ENCODE results near the gene GPR162.

Gene GPR162, protein sequence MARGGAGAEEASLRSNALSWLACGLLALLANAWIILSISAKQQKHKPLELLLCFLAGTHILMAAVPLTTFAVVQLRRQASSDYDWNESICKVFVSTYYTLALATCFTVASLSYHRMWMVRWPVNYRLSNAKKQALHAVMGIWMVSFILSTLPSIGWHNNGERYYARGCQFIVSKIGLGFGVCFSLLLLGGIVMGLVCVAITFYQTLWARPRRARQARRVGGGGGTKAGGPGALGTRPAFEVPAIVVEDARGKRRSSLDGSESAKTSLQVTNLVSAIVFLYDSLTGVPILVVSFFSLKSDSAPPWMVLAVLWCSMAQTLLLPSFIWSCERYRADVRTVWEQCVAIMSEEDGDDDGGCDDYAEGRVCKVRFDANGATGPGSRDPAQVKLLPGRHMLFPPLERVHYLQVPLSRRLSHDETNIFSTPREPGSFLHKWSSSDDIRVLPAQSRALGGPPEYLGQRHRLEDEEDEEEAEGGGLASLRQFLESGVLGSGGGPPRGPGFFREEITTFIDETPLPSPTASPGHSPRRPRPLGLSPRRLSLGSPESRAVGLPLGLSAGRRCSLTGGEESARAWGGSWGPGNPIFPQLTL

DNA sequence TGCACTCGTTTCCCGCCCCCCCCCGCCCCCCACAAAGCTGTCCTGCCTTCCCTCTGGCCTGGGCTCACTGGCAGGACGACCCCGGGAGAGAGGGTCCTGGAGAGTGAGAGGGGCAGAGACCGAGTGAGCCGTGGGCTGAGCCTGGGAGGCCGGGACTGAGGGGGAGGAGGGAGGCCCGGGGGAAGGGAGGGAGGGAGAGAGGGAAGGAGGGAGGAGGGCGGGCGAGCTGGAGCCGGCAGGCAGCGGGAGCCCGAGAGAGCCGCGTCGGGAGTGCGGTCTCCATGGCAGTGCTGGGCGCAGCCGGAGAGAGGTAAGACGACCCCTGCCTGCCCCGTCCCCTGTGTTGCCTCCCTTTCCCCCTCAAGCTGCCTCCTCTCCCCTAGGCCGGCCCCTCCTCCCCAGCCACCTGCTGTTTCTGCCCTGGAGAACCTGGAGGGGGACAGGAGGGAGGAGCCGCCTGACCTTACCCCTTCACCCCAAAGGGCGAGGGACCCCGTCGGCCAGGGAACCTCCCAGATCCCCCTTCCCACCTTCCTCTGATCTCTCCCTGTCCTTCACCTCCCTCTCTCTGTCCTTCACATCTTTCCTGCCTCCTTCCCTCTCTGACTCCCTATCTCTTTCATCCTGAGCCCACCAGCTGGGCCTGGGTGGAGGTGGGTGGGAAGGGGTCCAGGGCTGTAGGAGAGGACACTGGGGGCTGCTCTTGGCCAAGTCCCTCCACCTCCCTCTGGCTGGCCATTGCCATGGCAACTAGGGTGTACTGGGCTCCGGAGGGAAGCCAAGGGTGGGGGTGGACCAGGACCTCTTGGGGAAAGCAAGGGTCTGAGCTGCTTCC lies at the start of gene GPR162:
GPR162 (plus strand) TSS at position 231 of the 835 bp plus-strand sequence. CDS start 2,078 bp downstream, outside the sequence.
- no peak for DNase-seq (ENCODE audit: low read depth)

GRCh38 chr12:6772331-6772695 lies 49.3 kb upstream of the GPR162 start, which contains the start of gene LAG3:
Gene LAG3 (plus strand): TSS chr12:6772520. CDS start chr12:6772853, 333 bp downstream.
- DNase-seq (ENCODE audit: low read depth), result peak; percentile 59

DNA sequence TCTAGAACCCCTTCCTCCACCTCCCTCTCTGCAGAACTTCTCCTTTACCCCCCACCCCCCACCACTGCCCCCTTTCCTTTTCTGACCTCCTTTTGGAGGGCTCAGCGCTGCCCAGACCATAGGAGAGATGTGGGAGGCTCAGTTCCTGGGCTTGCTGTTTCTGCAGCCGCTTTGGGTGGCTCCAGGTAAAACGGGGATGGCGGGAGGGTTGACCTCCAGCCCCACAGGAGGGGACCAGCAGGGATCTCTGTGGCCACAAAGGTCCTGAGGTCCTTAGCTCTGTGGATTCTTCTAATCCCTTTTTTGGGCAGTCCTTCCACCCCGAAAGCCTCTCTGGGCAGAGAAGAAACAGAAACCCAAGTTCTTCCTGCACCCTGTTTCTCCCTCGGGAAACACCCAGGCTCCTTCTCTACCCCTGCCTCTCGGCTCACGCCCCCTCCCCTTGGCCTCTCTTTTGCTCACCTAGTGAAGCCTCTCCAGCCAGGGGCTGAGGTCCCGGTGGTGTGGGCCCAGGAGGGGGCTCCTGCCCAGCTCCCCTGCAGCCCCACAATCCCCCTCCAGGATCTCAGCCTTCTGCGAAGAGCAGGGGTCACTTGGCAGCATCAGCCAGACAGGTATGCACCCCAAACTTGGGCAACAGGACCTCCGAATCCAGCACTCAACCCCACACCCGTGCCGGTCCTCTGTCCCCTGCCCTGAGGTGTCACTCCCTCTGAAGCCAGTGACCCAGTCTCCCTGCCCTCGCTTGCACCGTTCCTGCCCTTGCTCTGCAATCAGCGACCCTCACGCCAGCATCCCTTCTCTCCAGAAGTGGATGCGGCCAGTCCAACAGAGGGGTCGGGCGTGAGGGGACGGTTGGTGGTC lies 48.7 kb upstream of the GPR162 start:
- DNase-seq (ENCODE audit: low read depth), result no peak

DNA sequence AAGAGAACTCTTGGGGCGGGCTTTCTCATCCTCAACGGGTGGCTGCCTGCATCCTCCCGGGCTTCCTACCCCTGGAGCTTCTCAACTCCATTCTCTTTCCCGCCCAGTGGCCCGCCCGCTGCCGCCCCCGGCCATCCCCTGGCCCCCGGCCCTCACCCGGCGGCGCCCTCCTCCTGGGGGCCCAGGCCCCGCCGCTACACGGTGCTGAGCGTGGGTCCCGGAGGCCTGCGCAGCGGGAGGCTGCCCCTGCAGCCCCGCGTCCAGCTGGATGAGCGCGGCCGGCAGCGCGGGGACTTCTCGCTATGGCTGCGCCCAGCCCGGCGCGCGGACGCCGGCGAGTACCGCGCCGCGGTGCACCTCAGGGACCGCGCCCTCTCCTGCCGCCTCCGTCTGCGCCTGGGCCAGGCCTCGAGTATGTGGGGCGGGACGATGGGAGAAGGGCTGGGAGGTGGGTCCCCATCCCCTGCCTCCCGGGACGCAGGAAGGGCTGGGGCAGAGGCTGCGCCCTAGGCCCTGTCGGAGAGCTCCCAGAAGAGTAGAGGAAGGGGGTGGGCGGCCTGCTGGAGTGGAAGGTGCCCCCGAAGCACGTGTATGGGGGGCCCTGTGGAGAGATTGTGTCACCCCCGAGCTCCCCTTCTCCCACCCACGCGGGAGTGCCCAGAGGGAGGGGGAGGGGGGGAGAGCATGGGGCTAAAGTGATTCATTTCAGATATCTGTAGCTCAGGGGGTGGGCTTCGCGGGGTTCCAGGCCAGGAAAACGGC lies 47.9 kb upstream of the GPR162 start:
- DNase-seq (ENCODE audit: low read depth), result no peak

DNA sequence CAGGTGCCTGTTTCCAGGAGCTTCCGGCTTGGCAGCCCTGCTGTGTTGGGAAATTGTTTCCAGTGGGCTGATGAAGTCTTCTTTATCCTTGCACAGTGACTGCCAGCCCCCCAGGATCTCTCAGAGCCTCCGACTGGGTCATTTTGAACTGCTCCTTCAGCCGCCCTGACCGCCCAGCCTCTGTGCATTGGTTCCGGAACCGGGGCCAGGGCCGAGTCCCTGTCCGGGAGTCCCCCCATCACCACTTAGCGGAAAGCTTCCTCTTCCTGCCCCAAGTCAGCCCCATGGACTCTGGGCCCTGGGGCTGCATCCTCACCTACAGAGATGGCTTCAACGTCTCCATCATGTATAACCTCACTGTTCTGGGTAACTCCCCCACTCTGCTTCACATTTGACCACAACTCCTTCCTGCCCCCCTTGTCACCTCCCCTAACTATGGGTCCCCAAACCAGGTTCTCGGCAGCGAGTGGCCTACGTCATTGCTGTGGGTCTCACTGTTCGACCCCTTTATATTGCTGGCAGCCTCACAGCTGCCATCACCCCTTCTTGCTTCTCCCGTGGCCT lies 47.0 kb upstream of the GPR162 start:
- DNase-seq (ENCODE audit: low read depth), result no peak

DNA sequence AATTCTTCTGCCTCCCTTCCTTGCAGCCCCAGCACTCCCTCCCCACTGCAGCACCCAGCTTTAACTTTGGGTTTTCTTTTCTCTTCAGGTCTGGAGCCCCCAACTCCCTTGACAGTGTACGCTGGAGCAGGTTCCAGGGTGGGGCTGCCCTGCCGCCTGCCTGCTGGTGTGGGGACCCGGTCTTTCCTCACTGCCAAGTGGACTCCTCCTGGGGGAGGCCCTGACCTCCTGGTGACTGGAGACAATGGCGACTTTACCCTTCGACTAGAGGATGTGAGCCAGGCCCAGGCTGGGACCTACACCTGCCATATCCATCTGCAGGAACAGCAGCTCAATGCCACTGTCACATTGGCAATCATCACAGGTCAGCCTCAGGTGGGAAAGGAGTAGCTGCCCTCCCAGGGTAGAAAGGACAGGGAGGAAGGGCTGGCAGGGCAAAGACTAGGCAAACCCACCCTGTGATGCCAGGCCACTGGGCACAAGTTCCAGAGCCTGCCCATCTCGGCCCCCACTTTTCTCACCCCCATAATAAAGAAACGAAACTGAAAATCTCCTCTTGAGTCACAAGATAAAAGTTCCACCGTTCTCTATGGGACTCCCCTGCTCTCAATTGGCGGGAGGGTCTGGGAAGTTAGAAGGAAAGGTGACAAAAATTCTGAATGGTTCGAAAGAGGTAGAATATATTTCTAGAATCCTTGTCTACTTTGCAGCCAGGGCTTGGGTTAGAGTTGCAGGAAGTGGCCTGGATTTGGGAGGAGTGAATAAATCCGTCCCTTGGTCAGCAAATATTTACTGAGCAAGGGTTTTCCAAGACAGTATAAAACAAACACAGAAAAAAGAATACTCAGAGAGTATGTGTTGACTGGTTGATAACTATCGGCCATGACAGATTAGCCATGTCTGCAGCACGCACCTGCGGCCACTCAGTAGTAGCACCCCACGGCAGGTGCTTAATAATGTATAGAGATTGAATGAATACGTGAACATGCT lies 46.1 kb upstream of the GPR162 start:
- no peak for DNase-seq (ENCODE audit: low read depth)

GRCh38 chr12:6777386-6777785 lies 44.2 kb upstream of the GPR162 start:
- DNase-seq (ENCODE audit: low read depth), result no peak

DNA sequence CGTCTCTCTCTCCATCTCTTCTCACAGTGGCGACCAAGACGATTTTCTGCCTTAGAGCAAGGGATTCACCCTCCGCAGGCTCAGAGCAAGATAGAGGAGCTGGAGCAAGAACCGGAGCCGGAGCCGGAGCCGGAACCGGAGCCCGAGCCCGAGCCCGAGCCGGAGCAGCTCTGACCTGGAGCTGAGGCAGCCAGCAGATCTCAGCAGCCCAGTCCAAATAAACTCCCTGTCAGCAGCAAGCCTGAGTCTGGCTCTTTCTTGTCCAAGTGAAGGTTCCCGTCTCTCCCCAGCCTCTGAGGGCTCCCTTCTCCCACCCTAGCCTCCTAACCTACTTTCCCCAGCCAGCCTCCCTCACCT lies 43.4 kb upstream of the GPR162 start:
- DNase-seq (ENCODE audit: low read depth), result no peak

GRCh38 chr12:6778574-6779550 lies 42.8 kb upstream of the GPR162 start:
- peak; percentile 84 for DNase-seq (ENCODE audit: low read depth)

- no peak for DNase-seq (ENCODE audit: low read depth)
Observed at GRCh38 chr12:6779708-6780432, 41.8 kb upstream of the GPR162 start.

- no peak for DNase-seq (ENCODE audit: low read depth)
Observed at GRCh38 chr12:6780573-6780972, 41.0 kb upstream of the GPR162 start.

DNA sequence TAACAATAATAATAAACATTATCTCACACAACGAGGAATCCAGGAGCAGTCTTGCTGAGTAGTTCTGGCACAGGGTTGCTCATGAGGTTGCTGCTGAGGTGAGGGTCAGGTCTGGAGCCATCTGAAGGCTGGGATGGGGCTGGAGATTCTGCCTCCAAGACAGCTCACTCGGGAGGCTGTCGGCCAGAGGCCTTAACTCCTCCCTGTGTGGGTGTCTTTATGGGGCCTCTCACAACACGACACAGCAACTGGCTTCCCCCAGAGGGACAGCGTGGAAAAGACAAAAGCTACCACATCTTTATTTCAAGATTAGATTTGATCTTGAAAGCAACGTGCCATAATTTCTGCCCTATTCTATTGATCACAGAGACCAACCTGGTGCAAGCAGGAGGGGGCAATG lies 39.5 kb upstream of the GPR162 start:
- DNase-seq (ENCODE audit: low read depth), result no peak

DNA sequence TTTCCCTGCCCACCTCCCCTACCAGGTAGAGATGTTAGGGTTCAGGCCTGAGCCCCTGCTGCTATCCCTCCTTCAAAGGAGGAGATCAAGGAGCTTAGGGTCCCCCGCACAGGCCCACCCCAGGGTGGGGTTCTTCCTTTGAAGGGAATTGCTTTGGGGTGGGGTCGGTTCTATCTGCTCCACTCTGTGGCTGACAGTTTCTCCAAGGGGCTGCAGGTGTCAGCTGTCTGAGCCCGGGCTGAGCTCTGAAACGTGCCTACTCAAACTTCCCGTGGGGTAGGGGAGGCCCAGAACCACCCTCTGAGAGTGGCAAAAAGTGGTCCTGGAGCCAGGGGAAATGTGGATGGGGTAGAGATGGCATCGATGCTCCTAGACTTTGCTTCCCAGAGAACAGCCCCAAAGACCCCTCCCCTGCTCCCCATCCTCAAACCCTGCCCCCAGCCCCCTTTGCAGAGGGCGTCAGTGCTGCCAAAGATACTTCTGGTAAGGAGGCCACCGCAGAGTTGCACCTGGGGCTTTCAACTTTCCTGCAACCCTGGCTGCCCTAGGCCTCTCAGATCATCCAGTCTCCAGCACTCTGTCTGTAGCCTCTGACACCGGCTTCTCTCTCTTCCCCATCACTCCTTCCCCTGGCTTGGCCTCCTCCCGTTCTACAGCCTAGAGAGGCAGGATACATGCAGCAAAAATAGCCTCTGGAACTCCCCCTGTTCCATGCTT lies 38.6 kb upstream of the GPR162 start:
- DNase-seq (ENCODE audit: low read depth), result no peak

DNA sequence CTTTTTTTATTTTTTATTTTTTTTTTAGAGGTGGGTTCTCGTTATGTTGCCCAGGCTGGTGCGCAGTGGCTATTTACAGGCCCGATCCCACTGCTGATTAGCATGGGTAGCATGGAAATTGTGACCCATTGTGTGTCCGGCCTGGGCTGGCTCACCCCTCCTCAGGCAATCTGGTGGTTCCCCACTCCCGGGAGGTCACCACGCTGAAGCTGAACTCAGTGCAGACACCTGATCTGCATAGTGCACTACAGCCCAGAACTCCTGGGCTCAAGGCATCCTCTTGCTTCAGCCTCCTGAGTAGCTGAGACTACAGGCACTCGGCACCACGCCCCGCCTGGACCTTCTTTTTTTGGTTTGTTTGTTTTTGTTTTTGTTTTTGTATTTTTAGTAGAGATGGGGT lies 37.8 kb upstream of the GPR162 start:
- no peak for DNase-seq (ENCODE audit: low read depth)

DNA sequence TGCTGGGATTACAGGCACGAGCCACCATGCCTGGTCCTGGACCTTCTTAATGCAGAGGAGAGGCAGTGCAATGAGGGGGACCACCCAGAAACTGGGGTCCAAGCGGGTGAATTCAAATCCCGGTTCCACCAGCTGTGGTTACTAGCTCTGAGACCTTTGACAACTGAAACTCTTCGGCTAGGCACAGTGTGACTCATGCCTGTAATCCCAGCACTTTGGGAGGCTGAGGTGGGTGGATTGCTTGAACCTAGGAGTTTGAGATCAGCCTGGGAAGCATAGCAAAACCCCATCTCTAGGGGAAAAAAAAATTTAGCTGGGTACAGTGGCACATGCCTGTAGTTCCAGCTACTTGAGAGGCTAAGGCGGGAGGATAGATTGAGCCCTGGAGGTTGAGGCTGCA lies 37.3 kb upstream of the GPR162 start:
- no peak for DNase-seq (ENCODE audit: low read depth)

GRCh38 chr12:6784761-6785160 lies 36.9 kb upstream of the GPR162 start:
- DNase-seq (ENCODE audit: low read depth), result no peak
